Dedifferentiated amniotic fluid mesenchymal stem cell (primary cell): ENCODE measurements around the gene ZDHHC24.

Experiments
- DNase-seq: peaks from one replicate; pipeline ENCODE4 v3.0.0-alpha.2; 2016; ENCODE audit errors: extremely low spot score

ZDHHC24 gene

DNA sequence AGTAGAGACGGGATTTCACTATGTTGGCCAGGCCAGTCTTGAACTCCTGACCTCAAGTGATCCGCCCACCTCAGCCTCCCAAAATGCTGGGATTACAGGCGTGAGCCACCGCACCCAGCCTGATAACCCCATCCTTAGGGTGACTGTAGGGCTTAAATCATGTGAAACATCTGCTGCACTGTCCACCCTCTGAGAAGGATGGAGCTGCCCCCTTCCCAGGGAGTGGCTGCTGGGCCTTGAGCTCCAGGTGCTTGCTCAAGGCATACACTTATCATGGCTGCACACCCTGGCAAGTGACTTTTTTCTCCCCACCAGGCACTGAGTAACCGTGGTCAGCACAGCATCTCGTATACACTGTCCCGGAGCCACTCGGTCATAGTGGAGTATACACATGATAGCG lies 73.8 kb downstream of the ZDHHC24 start:
- no peak for DNase-seq

DNA sequence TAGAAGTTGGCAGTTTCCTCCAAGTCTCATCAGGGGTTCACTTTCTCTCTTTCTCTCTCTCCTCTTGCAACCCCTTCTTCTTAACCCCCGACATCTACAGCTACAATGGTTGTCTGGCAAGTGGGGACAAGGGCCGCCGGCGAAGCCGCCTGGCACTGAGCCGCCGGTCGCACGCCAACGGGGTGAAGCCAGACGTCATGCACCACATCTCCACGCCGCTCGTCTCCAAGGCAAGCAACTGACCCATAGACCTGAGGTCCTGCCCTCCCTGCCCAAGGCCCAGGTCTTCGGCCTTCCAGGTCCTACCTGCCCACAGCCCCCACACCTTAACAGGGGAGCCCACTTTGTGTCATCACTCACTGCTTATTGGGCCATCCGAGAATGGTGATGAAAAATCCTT lies 74.7 kb downstream of the ZDHHC24 start:
- no peak for DNase-seq
